ENCODE data around the gene SPATS2L. TPM values are rescaled to one million over a fixed set of nuclear protein-coding genes. Genes with fewer than 3 reads are reported as not detected.

SPATS2L gene
- total and polyA plus RNA-seq, 2 donors (not counting 1 experiment from before 2014, with no cell fraction given), result 0.27 to 0.44 TPM

- Histone ChIP-seq H3K4me2 (replicated peaks; ENCODE audit: low read depth, low read length, poor library complexity, severe bottlenecking) (no peak overlapping the region), H3K79me2 (ENCODE audit: control insufficient read depth, insufficient read depth, low read length) (no peaks in the 10 kb centered on the region), H3K36me3 (replicated peaks in 1 of 2; ENCODE audit: control extremely low read depth in 1 of 2, control insufficient read depth in 1 of 2, extremely low read depth in 1 of 2, insufficient read depth in 2 of 2, low read length in 1 of 2) (no peaks in the 10 kb centered on the region), H3K4me1 (ENCODE audit: control insufficient read depth in 2 of 2, insufficient read depth in 2 of 2, low read length in 2 of 2) (no peaks in the 10 kb centered on the region), H4K20me1 (ENCODE audit: control insufficient read depth, insufficient read depth, low read length, poor library complexity, severe bottlenecking) (no peaks in the 10 kb centered on the region), H3K4me3 (ENCODE audit: control extremely low read depth in 1 of 5, extremely low read depth in 1 of 5, insufficient read depth in 1 of 5, low read depth in 2 of 5, low read length in 4 of 5) (no peak overlapping the region), H2AFZ (ENCODE audit: insufficient read depth, low read depth, low read length, poor library complexity, severe bottlenecking) (no peak overlapping the region), H3K9me3 (ENCODE audit: control extremely low read depth in 1 of 3, control insufficient read depth in 2 of 3, insufficient read depth in 1 of 3, low read length in 2 of 3) (no peaks in the 10 kb centered on the region), H3K27me3 (replicated peaks in 1 of 4; ENCODE audit: control extremely low read depth in 1 of 4, control insufficient read depth in 3 of 4, insufficient read depth in 4 of 4, low read length in 3 of 4) (no peaks in the 10 kb centered on the region), H3K27ac (ENCODE audit: low read length in 2 of 2) (no peak overlapping the region), H3K9ac (ENCODE audit: low read length) (no peak overlapping the region)
- no peak overlapping the region for H3K27ac Mint-ChIP-seq
- H3K27me3 Mint-ChIP-seq, result peaks cover 10% of the 10 kb centered on the region
- no peaks in the 10 kb centered on the region for H3K4me1 Mint-ChIP-seq
- no peak for DNase-seq
- ChIA-PET POLR2A (no interaction called here), CTCF (no interaction called here)
- 100% methylated on average over 1 of the region's 2 CpGs for WGBS (ENCODE audit: insufficient coverage)
- H3K9me3 Mint-ChIP-seq (ENCODE audit: insufficient read depth), result no peaks in the 10 kb centered on the region
- ATAC-seq (ENCODE audit: low read depth), result no peak
- intact Hi-C loops (cut with micrococcal nuclease), result no loop called here
- TF ChIP-seq EZH2 (IDR thresholded peaks at IDR 0.05; ENCODE audit: borderline replicate concordance, insufficient read depth, low read depth, low read length, poor library complexity, severe bottlenecking) (no peak), CTCF (IDR thresholded peaks at IDR 0.05) (no peak)
- no peak overlapping the region for H3K4me3 Mint-ChIP-seq
Observed at GRCh38 chr2:200393191-200393590, 86.7 kb downstream of the SPATS2L start.

GRCh38 chr2:200394045-200394444 lies 87.6 kb downstream of the SPATS2L start:
- TF ChIP-seq CTCF (IDR thresholded peaks at IDR 0.05) (no peak), EZH2 (IDR thresholded peaks at IDR 0.05; ENCODE audit: borderline replicate concordance, insufficient read depth, low read depth, low read length, poor library complexity, severe bottlenecking) (no peak)
- H3K4me1 ChIP-seq (ENCODE audit: control insufficient read depth in 2 of 2, insufficient read depth in 2 of 2, low read length in 2 of 2), result no peaks in the 10 kb centered on the region
- Mint-ChIP-seq H3K4me1 (no peaks in the 10 kb centered on the region), H3K27ac (no peak overlapping the region), H3K9me3 (ENCODE audit: insufficient read depth) (no peaks in the 10 kb centered on the region), H3K4me3 (no peak overlapping the region), H3K27me3 (peaks cover 12% of the 10 kb centered on the region)
- H4K20me1 ChIP-seq (ENCODE audit: control insufficient read depth, insufficient read depth, low read length, poor library complexity, severe bottlenecking), result no peaks in the 10 kb centered on the region
- DNase-seq (no peak), ATAC-seq (ENCODE audit: low read depth) (no peak)
- no peaks in the 10 kb centered on the region for H3K36me3 ChIP-seq (replicated peaks in 1 of 2; ENCODE audit: control extremely low read depth in 1 of 2, control insufficient read depth in 1 of 2, extremely low read depth in 1 of 2, insufficient read depth in 2 of 2, low read length in 1 of 2)
- H3K9ac ChIP-seq (ENCODE audit: low read length), result no peak overlapping the region
- no peak overlapping the region for H3K27ac ChIP-seq (ENCODE audit: low read length in 2 of 2)
- intact Hi-C loops (cut with micrococcal nuclease), result no loop called here
- ChIA-PET POLR2A (no interaction called here), CTCF (no interaction called here)
- no peak overlapping the region for H3K4me2 ChIP-seq (replicated peaks; ENCODE audit: low read depth, low read length, poor library complexity, severe bottlenecking)
- 100% methylated on average over 5 of the region's 7 CpGs for WGBS (ENCODE audit: insufficient coverage)
- no peaks in the 10 kb centered on the region for H3K9me3 ChIP-seq (ENCODE audit: control extremely low read depth in 1 of 3, control insufficient read depth in 2 of 3, insufficient read depth in 1 of 3, low read length in 2 of 3)
- H3K4me3 ChIP-seq (ENCODE audit: control extremely low read depth in 1 of 5, extremely low read depth in 1 of 5, insufficient read depth in 1 of 5, low read depth in 2 of 5, low read length in 4 of 5), result no peak overlapping the region
- no peak overlapping the region for H2AFZ ChIP-seq (ENCODE audit: insufficient read depth, low read depth, low read length, poor library complexity, severe bottlenecking)
- no peaks in the 10 kb centered on the region for H3K27me3 ChIP-seq (replicated peaks in 1 of 4; ENCODE audit: control extremely low read depth in 1 of 4, control insufficient read depth in 3 of 4, insufficient read depth in 4 of 4, low read length in 3 of 4)
- no peaks in the 10 kb centered on the region for H3K79me2 ChIP-seq (ENCODE audit: control insufficient read depth, insufficient read depth, low read length)
